Measurements from ENCODE around the gene LCE6A. TPM values are rescaled to one million over a fixed set of nuclear protein-coding genes. Genes with fewer than 3 reads are reported as not detected.

Gene LCE6A
- total and polyA plus RNA-seq, 9 of the 15 experiments (the other 6 are each of a cell fraction or from before 2014, with no cell fraction given): not detected

DNA sequence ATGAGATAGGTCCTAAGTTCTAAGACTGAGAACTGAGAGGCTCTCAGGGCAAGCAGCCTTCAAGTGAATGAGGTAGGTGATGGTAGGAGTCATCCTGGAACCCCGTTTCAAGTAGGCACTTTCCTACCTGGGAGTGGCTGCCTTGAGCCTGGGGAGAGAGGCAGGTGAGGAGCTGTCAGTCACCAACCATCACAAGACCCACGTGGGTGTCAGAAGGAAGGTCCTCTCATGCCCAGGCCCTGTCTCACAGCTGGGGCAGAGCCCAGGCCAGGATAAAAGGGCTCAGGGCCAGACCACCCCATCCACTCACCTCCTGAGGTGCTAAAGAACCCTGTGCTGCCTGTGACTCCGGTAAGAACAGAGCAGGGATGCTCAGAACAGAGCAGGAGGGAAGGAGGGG is 46.2 kb upstream of the LCE6A start, which contains the start of gene LCE1D (continued):
- TF ChIP-seq ZNF589 (CRISPR knock-in tag; IDR thresholded peaks at IDR 0.05; ENCODE audit: low read depth) (no peak), FOXM1 (IDR thresholded peaks at IDR 0.05; ENCODE audit: low read depth) (no peak), FOXM1 (CRISPR knock-in tag; IDR thresholded peaks at IDR 0.05; ENCODE audit: low read depth) (no peak), ZNF79 (CRISPR knock-in tag; IDR thresholded peaks at IDR 0.05; ENCODE audit: low read depth) (no peak)

DNA sequence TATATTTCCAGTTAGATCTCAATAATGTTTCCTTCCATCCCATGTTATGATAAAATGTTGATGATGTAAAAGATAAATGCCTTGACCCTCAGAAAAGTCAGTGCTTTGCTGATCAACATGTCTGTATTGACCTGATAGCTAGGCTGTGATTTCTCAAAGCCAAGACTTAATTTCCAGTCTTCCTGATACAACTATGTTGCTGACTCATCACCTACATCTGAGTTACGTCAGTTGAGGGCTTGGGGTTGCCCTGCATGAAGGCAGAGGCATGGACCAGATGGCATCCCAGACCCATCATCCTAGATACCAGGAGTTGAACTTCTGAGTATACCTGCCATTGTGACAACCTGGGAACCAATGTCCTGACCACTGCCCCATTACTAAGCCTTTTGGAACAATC is 41.3 kb upstream of the LCE6A start:
- 0% methylated on average over 1 of the region's 1 CpG for WGBS (ENCODE audit: insufficient coverage, low coverage, missing lambda C conversion rate)
- CTCF ChIA-PET (ENCODE audit: low intra/inter-chr PET ratio): no interaction called here

More for the DNA sequence above, 41.3 kb upstream of the LCE6A start:
- Histone ChIP-seq H3K9ac (ENCODE audit: insufficient read depth in 1 of 2, low read depth in 2 of 2, low read length in 2 of 2) (no peak overlapping the region), H3K36me3 (ENCODE audit: control insufficient read depth, insufficient read depth, low read length) (no peaks in the 10 kb centered on the region), H3K79me2 (ENCODE audit: control insufficient read depth, insufficient read depth, low read length) (no peaks in the 10 kb centered on the region), H4K20me1 (replicated peaks; ENCODE audit: control insufficient read depth, insufficient read depth, low read length) (no peaks in the 10 kb centered on the region), H3K4me2 (ENCODE audit: insufficient read depth, low read length) (no peak overlapping the region), H3K27ac (ENCODE audit: extremely low read depth, low read depth, low read length) (no peak overlapping the region), H3K9me3 (replicated peaks; ENCODE audit: control insufficient read depth, insufficient read depth, low read depth, low read length) (no peaks in the 10 kb centered on the region), H3K4me1 (replicated peaks in 1 of 2; ENCODE audit: control insufficient read depth in 2 of 2, insufficient read depth in 2 of 2, low read length in 2 of 2) (no peaks in the 10 kb centered on the region), H3K27me3 (ENCODE audit: control insufficient read depth in 2 of 2, insufficient read depth in 2 of 2, low read length in 2 of 2) (no peaks in the 10 kb centered on the region), H2AFZ (ENCODE audit: low read depth, low read length) (no peak overlapping the region), H3K4me3 (no peak overlapping the region), H3K9me1 (ENCODE audit: control insufficient read depth, insufficient read depth, low read length) (no peaks in the 10 kb centered on the region)
- BruUV-seq (replicated peaks): no TSS peak
- no peak for ATAC-seq
- in situ Hi-C loops (cut with MboI) (no loop called here), intact Hi-C loops (cut with micrococcal nuclease) (no loop called here)
- POLR2A ChIA-PET: interaction anchor here (0.6 kb wide), 1 partner anchor 447 kb away, joined by 3 read pairs; no protein-coding TSS in a partner anchor
- DNase-seq (ENCODE audit: extremely low read depth in 1 of 4, low spot score in 3 of 4): no peak
- TF ChIP-seq EP400 (IDR thresholded peaks at IDR 0.05) (no peak), ELF4 (CRISPR knock-in tag; IDR thresholded peaks at IDR 0.05) (no peak), MAFF (IDR thresholded peaks at IDR 0.05; ENCODE audit: low read length) (0 out of 2 replicates have a peak, but pooled peaks have one; percentile 8), ZNF316 (IDR thresholded peaks at IDR 0.05) (peak; percentile 59; the same call in 1 of the 2 replicates), PTBP1 (IDR thresholded peaks at IDR 0.05; ENCODE audit: low read depth, low read length) (no peak), FOXM1 (IDR thresholded peaks at IDR 0.05; ENCODE audit: low read depth) (no peak), FOXM1 (CRISPR knock-in tag; IDR thresholded peaks at IDR 0.05; ENCODE audit: low read depth) (no peak), BDP1 (IDR thresholded peaks at IDR 0.05; ENCODE audit: insufficient read depth, insufficient read length) (no peak), ZNF212 (CRISPR knock-in tag; IDR thresholded peaks at IDR 0.05) (no peak), MAFK (IDR thresholded peaks at IDR 0.05; ENCODE audit: low read length) (0 out of 2 replicates have a peak, but pooled peaks have one; percentile 18)
- FAIRE-seq: no peak
